DOHH2 (cell line): Measurements from ENCODE around the gene MED25.
A peak's percentile ranks its signal among the peaks of the same experiment; 100 is the strongest.

Experiments used
- H3F3A ChIP-seq: fragments of 200-600 bp; sonication (generic), shearing (Covaris generic); 2 replicates; pipeline ENCODE4 v1.6.0; 2016; ENCODE audit warnings: antibody characterized with exemption, mild to moderate bottlenecking; ENCODE audit not compliant: control insufficient read depth, insufficient read depth
- H3K27ac ChIP-seq: fragments of 200-600 bp; sonication (generic); 2 replicates; pipeline ENCODE4 v1.5.1; 2014; ENCODE audit warnings: low read depth, mild to moderate bottlenecking, low read length, moderate library complexity
- H3K27me3 ChIP-seq: fragments of 200-600 bp; sonication (generic); 2 replicates; pipeline ENCODE4 v1.6.1; 2014; ENCODE audit warnings: mild to moderate bottlenecking, low read length, mixed read lengths; ENCODE audit not compliant: control insufficient read depth
- H3K36me3 ChIP-seq: fragments of 200-600 bp; sonication (generic); 2 replicates; pipeline ENCODE4 v1.6.1; 2014; ENCODE audit warnings: mild to moderate bottlenecking, low read length, moderate library complexity, mixed read lengths; ENCODE audit not compliant: control insufficient read depth
- H3K4me1 ChIP-seq: fragments of 200-600 bp; sonication (generic); 2 replicates; pipeline ENCODE4 v1.6.1; 2014; ENCODE audit warnings: mild to moderate bottlenecking, low read length, mixed read lengths; ENCODE audit not compliant: control insufficient read depth
- H3K4me2 ChIP-seq: fragments of 200-600 bp; sonication (generic); 2 replicates; pipeline ENCODE4 v1.6.0; 2014; ENCODE audit warnings: mild to moderate bottlenecking, low read length, moderate library complexity
- H3K4me3 ChIP-seq: fragments of 200-600 bp; sonication (generic); 2 replicates; pipeline ENCODE4 v1.5.1; 2014; ENCODE audit warnings: mild to moderate bottlenecking, low read length, mixed read lengths
- H3K79me2 ChIP-seq: fragments of 200-600 bp; sonication (generic); 2 replicates; pipeline ENCODE4 v1.6.1; 2014; ENCODE audit warnings: mild to moderate bottlenecking, low read length, mixed read lengths; ENCODE audit not compliant: control insufficient read depth
- H3K9me2 ChIP-seq: fragments of 200-600 bp; sonication (generic); replicated peaks from 2 replicates; pipeline ENCODE4 v1.6.1; 2014; ENCODE audit warnings: mild to moderate bottlenecking, low read length, mixed read lengths; ENCODE audit not compliant: control insufficient read depth
- H3K9me3 ChIP-seq: fragments of 200-600 bp; sonication (generic); 2 replicates; pipeline ENCODE4 v1.6.1; 2014; ENCODE audit warnings: antibody characterized with exemption, low read length, mixed read lengths; ENCODE audit not compliant: control insufficient read depth, insufficient read depth
- H4K20me1 ChIP-seq: fragments of 200-600 bp; sonication (generic); 2 replicates; pipeline ENCODE4 v1.6.0; 2014; ENCODE audit warnings: low read depth, mild to moderate bottlenecking, antibody characterized with exemption, low read length, moderate library complexity; ENCODE audit not compliant: control insufficient read depth, insufficient read depth
- CTCF ChIP-seq: fragments of 200-600 bp; sonication (generic); IDR thresholded peaks from one replicate; pipeline ENCODE4 v1.5.1; 2014; ENCODE audit warnings: antibody characterized with exemption, mild to moderate bottlenecking, low read depth, low read length; ENCODE audit not compliant: poor library complexity, severe bottlenecking
- EZH2phosphoT487 ChIP-seq: fragments of 200-600 bp; sonication (generic); IDR thresholded peaks from 2 replicates; pipeline ENCODE4 v1.6.1; 2017; ENCODE audit warnings: borderline replicate concordance, mild to moderate bottlenecking, antibody characterized with exemption, low read length, moderate library complexity, mixed read lengths

The MED25 gene

GRCh38 chr19:49817964-49818648, at the start of gene MED25:
TSS of gene MED25 (plus strand) at chr19:49818289. CDS start at chr19:49818342, 53 bp downstream.
- peaks cover 12% of the 10 kb centered on the region for H3F3A ChIP-seq
- H3K4me1 ChIP-seq: peaks cover 55% of the 10 kb centered on the region
- peak within 1 kb of the TSS; percentile 75 for H3K27ac ChIP-seq
- no peaks in the 10 kb centered on the region for H3K9me2 ChIP-seq
- peaks cover 38% of the 10 kb centered on the region for H3K36me3 ChIP-seq
- no peaks in the 10 kb centered on the region for H3K27me3 ChIP-seq
- H3K79me2 ChIP-seq: peaks cover 44% of the 10 kb centered on the region
- H3K4me2 ChIP-seq: peak within 1 kb of the TSS; percentile 80
- H3K4me3 ChIP-seq: peak within 1 kb of the TSS; percentile 98
- H3K9me3 ChIP-seq: no peaks in the 10 kb centered on the region
- H4K20me1 ChIP-seq: no peaks in the 10 kb centered on the region
- TF ChIP-seq CTCF (no peak), EZH2phosphoT487 (no peak)

- TF ChIP-seq CTCF: no peak
- TF ChIP-seq EZH2phosphoT487: no peak
Observed at GRCh38 chr19:49770529-49770928, 47.6 kb upstream of the MED25 start.

DNA sequence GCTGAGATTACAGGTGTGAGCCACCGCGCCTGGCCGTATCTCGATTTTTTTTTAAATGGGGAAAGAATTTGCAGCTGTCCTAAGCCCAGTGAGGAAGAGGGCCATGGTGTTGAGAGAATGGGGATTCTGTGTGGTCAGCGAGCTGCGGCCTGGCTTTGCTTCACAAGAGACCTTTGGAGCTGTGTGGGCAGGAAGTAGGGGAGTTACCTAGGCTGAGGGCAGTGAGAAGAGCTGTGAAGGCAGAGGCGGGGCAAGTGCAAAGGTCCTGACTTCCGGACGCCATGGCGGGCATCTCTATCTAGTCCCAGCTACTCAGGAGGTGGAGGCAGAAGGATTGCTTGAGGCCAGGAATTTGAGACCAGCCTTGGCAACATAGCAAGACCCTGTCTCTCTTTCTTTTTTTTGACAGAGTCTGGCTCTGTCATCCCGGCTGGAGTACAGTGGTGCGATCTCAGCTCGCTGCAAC, 46.4 kb upstream of the MED25 start:
- Histone ChIP-seq H3K27ac (no peak overlapping the region), H3K9me3 (no peaks in the 10 kb centered on the region), H3K79me2 (peaks cover 70% of the 10 kb centered on the region), H3K4me1 (peaks cover 14% of the 10 kb centered on the region), H4K20me1 (0 out of 2 replicates have a peak, but pooled peaks cover 3% of the 10 kb centered on the region), H3K4me3 (no peak overlapping the region), H3K36me3 (peaks cover 5% of the 10 kb centered on the region; the same call in 1 of the 2 replicates), H3K9me2 (no peaks in the 10 kb centered on the region), H3K27me3 (no peaks in the 10 kb centered on the region), H3K4me2 (no peak overlapping the region), H3F3A (no peaks in the 10 kb centered on the region)
- TF ChIP-seq EZH2phosphoT487 (no peak), CTCF (no peak)

More at GRCh38 chr19:49770529-49770928, 47.6 kb upstream of the MED25 start:
- Histone ChIP-seq H3K4me3 (no peak overlapping the region), H3K79me2 (peaks cover 64% of the 10 kb centered on the region), H4K20me1 (0 out of 2 replicates have a peak, but pooled peaks cover 3% of the 10 kb centered on the region), H3K9me3 (no peaks in the 10 kb centered on the region), H3K36me3 (peaks cover 5% of the 10 kb centered on the region; the same call in 1 of the 2 replicates), H3K4me2 (no peak overlapping the region), H3F3A (peaks cover 3% of the 10 kb centered on the region), H3K4me1 (peaks cover 20% of the 10 kb centered on the region), H3K27ac (no peak overlapping the region), H3K27me3 (no peaks in the 10 kb centered on the region), H3K9me2 (no peaks in the 10 kb centered on the region)
